ENCODE measurements around the gene LMAN1L.

LMAN1L gene

DNA sequence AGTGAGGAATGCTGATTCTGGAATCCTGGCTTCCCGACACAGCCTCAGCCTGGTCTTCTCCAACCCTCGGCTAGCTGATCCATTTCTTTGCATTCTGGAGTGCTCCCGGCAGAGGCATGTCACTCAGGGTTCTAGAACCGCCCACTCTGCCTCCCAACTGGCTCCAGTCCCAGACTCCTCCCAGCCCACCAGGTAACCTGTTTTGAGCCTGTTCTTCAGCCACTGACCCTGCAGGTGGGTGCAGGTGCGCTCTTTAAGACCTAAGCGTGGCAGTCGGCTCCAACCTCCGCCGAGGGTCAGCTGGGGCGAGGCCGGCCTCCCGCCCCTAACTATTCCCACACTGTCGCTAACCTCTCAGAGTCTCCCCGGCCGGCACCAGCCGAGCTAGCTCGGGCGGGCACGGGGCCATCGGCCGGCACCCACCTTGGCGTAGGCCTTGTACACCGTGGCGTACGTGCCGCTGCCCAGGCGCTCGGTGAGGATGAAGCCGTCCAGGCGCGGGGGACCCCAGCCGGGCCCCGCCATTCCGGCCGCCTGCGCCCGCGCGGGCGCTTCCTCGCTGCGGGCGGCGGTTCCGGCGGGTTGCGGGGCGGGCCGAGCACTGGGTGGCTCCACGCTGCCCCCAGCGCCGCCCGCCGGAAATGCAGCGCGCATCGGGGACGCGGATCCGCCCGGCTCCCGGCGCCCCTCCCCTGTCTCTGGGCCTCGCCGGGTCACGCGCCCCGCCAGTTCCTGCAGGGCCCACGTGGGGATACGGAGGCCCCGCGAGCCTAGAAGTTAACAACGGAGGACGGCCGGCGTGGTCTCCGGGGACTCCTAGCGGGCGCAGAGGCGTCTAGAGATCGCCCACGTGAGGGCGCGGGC lies 30.2 kb downstream of the LMAN1L start, which contains the start of gene ULK3:
Gene ULK3 (minus strand): TSS at position 576 of the 864 bp plus-strand sequence. CDS start 51 bp downstream, at position 525.
- DNase-seq, result peak; percentile 82 to 97 (median 94)
- intact Hi-C loops (cut with DNase I), result no loop called here

DNA sequence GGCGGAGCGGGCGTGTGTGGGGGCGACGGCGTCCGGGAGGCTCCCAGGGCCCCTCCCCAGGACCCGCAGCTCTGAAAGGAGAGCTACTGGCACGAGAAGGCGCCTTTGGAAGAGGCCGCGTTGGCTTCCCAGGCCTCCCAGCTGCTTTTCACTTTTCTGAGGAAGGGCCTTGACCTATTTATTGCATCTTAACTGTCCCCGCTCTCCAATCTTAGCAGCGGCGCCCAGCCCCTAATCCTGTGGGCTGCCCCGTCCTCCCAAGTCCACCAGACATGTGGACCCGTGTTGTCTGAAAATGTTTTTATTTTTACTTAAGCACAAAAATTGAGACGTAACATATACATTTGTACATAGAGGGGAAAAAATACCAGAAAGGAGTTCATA lies 30.8 kb downstream of the LMAN1L start:
- peak in 1 of 42 donors; percentile 22 for DNase-seq
- intact Hi-C loops (cut with DNase I), result no loop called here

DNA sequence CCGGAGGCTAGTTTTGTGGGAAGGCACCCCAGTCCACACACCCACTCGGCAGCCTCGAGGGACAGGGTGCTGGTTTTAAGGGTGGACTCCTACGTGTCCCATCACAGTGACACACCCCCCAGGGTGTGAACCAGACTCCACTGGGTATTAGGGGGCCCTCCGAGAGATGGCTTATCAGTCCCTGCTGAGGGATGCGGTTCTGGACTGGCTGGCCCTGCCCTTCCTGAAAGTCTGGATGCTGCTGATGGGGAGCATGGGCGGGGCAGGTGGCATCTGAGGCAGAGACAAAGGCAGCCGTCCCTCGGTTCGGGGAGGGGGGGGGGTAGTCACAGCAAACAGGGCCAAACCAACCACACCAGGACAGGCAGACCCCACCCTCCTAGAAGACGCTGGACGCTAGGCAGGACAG lies 31.3 kb downstream of the LMAN1L start:
- intact Hi-C loops (cut with DNase I), result no loop called here
- no peak for DNase-seq

- intact Hi-C loops (cut with DNase I), result no loop called here
- DNase-seq, result peak in 1 of 42 donors; percentile 53
Observed at GRCh38 chr15:74844319-74845207, 31.9 kb downstream of the LMAN1L start.

DNA sequence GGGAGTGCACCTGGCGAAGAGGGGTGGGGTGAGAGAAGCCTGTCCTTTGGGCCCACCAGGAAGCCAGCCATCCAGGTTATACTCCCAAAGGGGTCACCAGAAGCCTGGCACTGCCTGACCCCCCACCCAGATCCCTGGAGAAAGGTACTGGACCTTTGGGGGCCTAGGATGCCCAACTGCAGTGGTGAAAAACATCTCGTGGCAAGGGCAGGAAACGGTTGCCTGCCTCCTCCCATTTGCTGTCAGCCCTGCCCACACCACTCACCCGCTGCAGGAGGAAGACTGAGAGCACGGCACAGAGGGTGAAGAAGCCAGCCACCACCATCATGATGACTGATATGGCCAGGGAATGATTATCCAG lies 32.6 kb downstream of the LMAN1L start:
- DNase-seq, result peak in 6 of 42 donors; percentile 25 to 68 (median 52)
- intact Hi-C loops (cut with DNase I), result no loop called here

DNA sequence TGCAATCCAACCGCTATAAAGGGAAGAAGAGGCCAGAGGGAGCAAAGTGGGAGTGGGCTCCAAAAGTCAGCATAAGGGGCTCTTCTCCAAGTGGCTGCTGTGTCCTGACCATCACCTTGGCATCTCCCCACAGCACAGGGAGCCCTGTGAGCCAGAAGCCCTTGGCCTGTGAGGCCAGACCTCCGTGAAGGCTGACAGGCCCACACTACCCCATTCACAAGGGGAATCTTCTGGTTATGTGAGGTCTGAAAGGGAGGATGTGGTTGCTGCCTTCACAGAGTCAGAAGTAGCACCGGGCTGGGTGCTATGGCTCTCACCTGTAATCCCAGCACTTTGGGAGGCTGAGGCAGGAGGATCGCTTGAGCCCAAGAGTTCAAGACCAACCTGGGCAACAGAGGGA lies 32.9 kb downstream of the LMAN1L start:
- intact Hi-C loops (cut with DNase I), result no loop called here
- no peak for DNase-seq

DNA sequence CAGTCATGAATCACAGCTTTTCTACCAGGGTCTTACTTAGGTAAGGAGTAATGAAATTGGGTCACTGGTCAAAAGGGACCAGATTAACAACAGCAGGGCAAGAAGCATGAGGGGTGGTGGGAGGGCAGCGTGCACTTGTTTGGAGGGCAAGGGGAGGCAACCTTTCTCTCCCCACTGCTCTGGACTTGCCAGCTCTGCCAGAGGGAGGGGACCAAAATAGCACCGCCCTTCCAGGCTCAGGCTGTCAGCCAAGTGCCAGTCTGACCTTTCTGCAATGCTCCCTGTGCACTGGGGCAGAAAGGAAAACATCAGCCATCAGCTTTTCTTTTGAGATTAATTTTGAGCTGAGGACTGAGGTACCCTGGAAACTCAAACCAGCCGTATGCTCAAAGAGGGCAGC lies 34.8 kb downstream of the LMAN1L start:
- intact Hi-C loops (cut with DNase I), result no loop called here
- peak in 6 of 42 donors; percentile 39 to 55 (median 46) for DNase-seq

GRCh38 chr15:74850393-74850792 lies 37.8 kb downstream of the LMAN1L start:
- intact Hi-C loops (cut with DNase I), result no loop called here
- no peak for DNase-seq

DNA sequence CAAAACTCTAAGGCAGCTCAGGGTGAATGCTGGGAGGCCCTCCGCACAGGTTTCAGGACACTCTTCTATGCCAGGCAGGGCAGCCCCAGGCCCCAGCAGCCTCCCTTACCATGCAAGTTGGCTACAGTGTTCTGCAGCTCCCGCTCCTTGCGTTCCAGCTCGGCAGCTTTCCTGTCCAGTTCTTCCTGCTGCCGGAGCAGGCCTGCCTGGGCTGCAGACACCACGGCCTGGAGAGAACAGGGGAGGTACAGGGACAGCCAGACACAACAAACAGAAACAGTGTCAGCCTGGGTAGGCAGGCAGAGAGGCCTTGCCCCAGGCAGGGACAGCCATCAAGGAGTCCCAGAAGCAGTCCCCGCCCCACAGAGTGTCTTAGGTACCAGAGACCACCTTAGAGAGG lies 39.3 kb downstream of the LMAN1L start:
- no peak for DNase-seq
- intact Hi-C loops (cut with DNase I), result no loop called here

DNA sequence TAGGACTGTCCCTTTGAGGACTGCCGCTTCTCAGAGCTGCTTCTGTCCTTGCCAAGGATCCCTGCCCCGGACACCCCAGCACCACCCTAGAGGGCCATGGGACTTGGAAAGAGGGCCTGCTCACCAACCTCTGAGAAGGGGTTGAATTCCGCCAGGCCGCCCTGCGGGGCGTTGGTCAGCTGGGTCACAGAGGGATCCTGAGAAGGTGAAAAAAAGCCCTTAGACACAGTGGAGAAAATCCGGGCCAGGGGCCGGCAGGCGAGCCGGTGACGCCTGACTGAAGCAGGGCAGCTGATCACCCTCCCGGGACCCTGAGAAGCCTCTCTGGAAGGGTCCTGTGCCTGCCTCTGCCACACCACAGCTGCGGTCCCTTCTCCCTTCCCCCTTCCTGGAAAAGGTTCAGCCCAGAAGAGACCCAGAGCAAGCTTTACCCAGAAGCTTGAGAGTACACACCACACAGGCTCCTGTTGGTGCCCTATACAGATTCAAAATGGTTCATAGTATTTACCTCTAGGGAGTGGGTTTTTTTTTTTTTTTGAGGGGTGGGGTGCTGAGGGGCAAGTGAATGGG lies 41.9 kb downstream of the LMAN1L start:
- intact Hi-C loops (cut with DNase I), result no loop called here
- no peak for DNase-seq

GRCh38 chr15:74855857-74856256 lies 43.2 kb downstream of the LMAN1L start:
- DNase-seq, result no peak
- intact Hi-C loops (cut with DNase I), result no loop called here

GRCh38 chr15:74856537-74856936 lies 43.9 kb downstream of the LMAN1L start:
- no peak for DNase-seq
- intact Hi-C loops (cut with DNase I), result no loop called here

DNA sequence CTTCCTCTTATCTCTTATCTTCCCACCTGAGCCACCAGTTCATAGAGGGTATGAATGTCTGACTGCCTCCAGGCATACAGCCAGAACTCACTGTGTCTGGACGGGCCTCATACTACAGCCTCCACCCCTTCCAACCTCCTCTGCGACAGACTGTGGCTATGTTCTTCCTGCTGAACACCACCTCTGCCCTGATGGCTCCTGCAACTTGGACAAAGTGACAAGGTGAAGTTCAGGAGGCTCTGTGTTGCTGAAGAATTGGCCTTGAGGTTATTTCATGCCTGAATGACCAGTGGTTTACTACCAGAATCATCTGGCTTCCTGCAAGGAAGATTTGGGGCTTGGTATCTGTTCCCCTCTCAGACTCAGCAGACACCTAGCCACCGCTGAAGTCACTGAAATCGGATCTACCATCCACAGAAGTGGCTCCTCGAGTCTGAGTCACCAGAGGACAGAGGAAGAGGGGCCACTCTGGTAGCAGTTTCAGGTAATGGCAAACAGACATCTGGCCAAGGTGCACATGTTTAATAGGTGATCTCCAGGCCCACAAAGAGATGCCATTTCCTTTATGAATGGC lies 44.5 kb downstream of the LMAN1L start:
- intact Hi-C loops (cut with DNase I), result no loop called here

GRCh38 chr15:74857671-74858368 lies 45.2 kb downstream of the LMAN1L start:
- intact Hi-C loops (cut with DNase I), result no loop called here
- no peak for DNase-seq

More for the DNA sequence above, 44.5 kb downstream of the LMAN1L start:
- DNase-seq, result no peak

GRCh38 chr15:74858369-74858740 lies 45.7 kb downstream of the LMAN1L start:
- intact Hi-C loops (cut with DNase I), result no loop called here
- no peak for DNase-seq

GRCh38 chr15:74863239-74864056 lies 50.8 kb downstream of the LMAN1L start:
- no peak for DNase-seq
- intact Hi-C loops (cut with DNase I), result no loop called here

DNA sequence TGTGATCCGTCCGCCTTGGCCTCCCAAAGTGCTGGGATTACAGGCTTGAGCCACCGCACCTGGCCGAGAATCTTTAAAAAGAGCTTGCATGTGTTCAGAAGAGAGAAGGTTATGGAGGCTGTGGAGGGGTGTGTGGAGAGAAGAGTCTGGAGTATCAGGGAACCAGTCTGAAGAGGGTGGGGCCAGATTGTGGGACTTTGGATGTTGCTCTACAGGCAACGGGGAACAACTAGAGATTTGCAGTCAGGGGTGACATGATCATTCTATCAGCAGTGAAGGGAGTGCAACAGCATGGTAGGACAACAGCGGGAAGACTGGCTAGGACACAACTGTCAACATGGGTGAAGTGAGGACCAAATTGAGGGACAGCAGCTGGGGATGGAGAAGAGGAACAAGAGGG lies 51.7 kb downstream of the LMAN1L start:
- no peak for DNase-seq
- intact Hi-C loops (cut with DNase I), result no loop called here

- DNase-seq, result no peak
- intact Hi-C loops (cut with DNase I), result no loop called here
Observed at GRCh38 chr15:74865316-74865715, 52.7 kb downstream of the LMAN1L start.

Measured in head of caudate nucleus (tissue), 42 donors.